Central memory CD4-positive, alpha-beta T cell (primary cell): ENCODE measurements around the gene BAZ1A.
A peak's percentile ranks its signal among the peaks of the same experiment; 100 is the strongest.
"Not testable (repeated sequence)": the region's sequence is repeated elsewhere in the genome, so short reads cannot be mapped to it uniquely, and the experiment has no call there.

Experiments used
- DNase-seq: peaks from one replicate; pipeline ENCODE4 v3.0.0; 2022

BAZ1A gene

DNA sequence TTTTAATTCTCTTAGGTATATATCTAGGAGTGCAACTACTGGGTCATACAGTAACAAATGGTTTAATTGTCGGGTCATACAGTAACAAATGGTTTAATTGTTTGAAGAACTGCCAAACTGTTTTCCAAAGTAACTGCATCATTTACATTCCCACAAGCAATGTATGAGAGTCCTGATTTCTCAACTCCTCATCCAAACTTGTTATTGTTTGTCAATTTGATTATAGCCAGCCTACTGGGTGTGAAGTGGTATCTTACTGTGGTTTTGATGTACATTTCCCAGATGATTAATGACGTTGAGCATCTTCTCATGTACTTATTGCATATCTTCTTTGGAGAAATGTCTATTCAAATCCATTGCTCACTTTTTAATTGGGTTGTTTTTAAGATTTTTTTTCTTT lies 93.1 kb downstream of the BAZ1A start:
- DNase-seq = no peak

DNA sequence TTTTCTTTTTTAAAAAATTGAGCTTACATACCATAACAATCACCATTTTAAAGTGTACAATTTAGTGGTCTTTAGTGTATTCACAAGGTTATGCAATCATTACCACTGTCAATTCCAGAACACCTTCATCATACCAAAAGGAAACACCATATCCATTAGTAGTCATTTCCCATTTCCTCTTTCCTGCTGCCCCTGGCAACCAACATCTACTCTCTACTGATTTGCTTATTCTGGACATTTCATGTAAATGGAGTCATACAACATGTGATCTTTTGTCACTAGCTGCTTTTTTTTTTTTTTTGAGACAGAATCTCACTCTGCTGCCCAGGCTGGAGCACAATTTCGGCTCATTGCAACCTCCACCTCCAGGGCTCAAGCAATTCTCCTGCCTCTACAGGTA lies 93.9 kb downstream of the BAZ1A start:
- DNase-seq = no peak

- DNase-seq = no peak
Measured at GRCh38 chr14:34780646-34781045, 94.5 kb downstream of the BAZ1A start.

GRCh38 chr14:34778744-34779143 lies 96.4 kb downstream of the BAZ1A start:
- DNase-seq = no peak

DNA sequence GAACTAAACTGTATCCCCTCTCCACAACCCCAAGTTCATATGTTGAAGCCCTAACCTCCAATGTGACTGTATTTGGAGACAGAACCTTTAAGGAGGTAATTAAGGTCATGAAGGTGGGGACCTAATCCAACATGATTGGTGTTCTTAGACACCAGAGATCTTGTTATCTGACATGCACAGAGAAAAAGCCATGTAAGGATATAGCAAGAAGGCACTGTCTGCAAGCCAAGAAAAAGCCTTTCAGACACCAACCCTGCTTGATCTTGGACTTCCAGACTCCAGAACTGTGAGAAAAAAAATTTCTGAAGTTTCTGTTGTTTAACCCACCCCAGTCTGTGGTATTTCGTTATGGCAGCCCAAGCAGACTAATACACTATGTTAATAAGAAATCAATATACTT lies 98.5 kb downstream of the BAZ1A start:
- no peak for DNase-seq

DNA sequence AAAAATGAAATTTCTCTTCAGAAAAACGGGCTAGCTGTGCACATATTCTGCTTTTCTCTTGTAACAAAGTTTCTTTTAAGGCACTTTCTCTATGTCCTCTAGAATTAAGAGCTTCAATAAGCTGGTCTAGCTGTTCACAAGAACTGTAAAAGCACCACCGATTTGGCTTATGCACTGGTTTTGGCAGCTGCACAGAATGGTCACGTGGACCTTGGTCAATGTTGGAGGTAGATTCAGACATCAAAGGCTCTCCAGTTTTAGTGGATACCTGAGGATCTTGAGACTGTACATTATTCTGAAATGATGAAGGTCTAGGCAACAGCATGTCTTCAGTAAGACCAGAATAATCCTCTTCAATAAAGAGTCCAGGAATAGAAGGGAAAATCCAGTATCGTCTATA lies 99.2 kb downstream of the BAZ1A start:
- DNase-seq = no peak

DNA sequence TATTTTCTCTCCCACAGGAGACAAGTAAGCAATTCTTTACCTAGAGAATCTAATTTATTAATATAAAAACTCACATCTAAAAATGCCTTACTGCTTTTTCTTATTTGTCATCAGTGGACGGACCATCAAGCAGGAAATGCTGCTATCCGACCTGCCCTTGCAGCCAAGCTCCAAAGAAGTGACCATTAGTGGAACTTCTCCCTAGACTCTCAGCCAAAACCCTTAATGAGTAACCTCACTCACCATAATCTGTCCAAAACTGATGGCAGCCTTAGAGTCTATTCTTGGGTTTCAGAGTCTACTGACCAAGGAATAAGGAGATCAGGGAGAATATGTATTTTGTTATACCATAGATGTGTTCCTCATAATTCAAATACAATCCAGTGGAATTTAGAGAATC lies 99.8 kb downstream of the BAZ1A start:
- no peak for DNase-seq

GRCh38 chr14:34770901-34771300 lies 104.3 kb downstream of the BAZ1A start:
- no peak for DNase-seq

DNA sequence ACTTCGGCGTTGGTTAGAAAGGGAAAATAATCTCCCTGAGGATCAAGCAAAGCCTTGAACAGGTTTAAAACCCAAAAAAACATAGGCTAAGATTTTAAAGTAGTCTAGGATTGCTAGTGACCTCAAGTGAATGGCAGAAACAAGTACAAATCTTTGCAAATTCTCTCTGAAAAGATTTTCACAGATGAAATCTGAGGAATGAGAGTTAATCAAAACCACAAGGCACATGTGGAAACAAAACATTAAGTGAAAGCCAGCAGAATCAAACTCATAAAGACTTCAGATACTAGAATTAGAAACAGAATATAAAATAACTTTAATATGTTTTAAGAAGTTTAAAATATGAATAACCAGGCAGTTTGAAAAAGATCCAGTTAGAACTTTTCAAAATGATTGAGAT lies 108.6 kb downstream of the BAZ1A start:
- DNase-seq = no peak

- DNase-seq = no peak
Measured at GRCh38 chr14:34766060-34766459, 109.1 kb downstream of the BAZ1A start.

DNA sequence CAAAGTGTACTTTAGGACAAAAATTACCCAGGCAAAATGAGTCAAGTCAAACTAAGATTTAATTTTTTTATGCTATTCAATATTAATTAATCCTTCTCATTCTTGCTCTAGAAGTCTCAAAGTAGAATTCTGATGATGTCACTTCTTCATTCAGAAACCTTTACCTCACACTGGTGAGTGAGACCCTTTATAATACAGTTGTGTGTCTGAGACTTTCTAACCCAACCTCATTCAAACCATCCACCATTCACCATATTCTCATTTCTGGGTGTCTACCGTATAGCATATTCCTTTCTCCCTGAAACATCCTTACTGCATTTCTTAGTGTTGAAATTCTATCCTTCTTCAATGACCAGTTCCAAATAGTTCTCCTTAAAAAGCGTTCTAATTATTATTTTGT lies 119.9 kb downstream of the BAZ1A start:
- no peak for DNase-seq

GRCh38 chr14:34754687-34755086 lies 120.5 kb downstream of the BAZ1A start:
- DNase-seq = no peak

- DNase-seq = no peak
Measured at GRCh38 chr14:34750670-34751069, 124.5 kb downstream of the BAZ1A start.

DNA sequence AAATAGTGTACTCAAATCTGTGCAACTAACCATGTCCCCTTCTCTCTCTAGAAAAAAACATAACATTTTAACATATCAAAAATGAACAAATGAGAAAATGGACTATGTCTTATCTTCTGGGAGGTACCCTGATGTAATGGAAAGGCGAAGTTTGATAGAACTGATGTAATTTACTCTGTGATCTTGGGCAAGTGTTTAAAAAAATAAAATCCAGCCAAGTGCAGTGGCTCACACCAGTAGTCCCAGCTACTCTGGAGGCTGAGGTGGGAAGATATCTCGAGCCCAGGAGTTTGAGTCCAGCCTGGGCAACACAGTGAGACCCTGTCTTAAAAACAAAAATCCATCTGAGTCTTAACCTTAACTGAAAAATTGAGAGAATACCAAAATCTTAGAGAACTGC lies 124.9 kb downstream of the BAZ1A start:
- DNase-seq = no peak

DNA sequence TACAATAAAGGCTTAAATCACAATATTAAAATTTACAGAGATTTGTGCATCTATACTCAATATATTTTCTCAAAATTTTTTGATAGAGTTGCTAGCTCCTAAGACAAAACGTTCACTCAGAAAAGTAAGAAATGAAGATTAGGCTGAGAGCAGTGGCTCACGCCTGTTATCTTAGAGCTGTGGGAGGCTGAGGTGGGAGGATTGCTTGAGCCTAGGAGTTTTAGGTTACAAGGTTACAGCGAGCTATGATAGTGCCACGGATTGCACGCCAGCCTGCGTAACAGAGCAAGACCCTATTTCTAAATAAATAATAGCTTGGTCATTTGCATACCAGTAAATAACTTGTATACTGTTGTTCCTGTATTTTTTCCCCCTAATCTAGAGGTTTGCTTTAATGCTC lies 125.8 kb downstream of the BAZ1A start:
- DNase-seq = no peak

DNA sequence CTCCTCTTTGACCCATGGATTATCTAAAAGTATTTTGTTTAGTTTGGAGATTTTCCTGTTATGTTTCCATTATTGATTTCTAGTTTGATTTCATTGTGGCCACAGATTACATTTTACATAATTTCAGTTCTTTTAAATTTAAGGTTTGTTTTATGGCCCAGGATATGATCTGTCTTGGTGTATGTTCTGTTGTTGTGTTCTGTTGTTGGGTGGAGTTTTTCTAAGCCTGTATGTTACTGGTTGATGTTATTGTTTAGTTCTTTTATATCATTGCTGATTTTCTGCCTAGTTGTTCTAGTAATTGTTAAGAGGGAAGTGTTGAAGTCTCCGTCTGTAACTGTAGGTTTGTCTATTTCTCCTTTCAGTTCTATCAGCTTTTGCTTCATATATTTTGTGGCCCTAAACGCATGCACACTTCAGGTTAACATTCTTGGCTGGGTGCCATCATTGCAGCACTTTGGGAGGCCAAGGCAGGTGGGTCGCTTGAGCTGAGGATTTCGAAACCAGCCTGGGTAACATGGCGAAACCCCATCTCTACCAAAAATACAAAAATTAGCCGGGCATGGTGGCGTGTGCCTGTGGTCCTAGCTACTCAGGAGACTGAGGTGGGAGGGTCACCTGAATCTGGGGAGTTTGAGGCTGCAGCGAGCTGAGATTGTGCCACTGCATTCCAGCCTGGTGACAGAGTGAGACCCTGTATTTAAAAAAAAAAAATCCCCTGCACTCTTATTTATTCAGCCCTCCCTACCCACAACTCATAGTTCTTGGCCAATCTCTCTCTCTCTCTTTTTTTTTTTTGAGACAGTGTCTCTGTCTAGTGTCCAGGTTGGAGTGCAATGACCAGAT lies 132.7 kb downstream of the BAZ1A start:
- DNase-seq = no peak

GRCh38 chr14:34741840-34742239 lies 133.3 kb downstream of the BAZ1A start:
- DNase-seq = peak; percentile 49

GRCh38 chr14:34740139-34740538 lies 135.0 kb downstream of the BAZ1A start:
- not testable (repeated sequence) for DNase-seq

- not testable (repeated sequence) for DNase-seq
Measured at GRCh38 chr14:34737079-34737478, 138.1 kb downstream of the BAZ1A start.

GRCh38 chr14:34733245-34733644 lies 141.9 kb downstream of the BAZ1A start:
- no peak for DNase-seq

- DNase-seq = no peak
Measured at GRCh38 chr14:34732802-34733201, 142.4 kb downstream of the BAZ1A start.

- DNase-seq = no peak
Measured at GRCh38 chr14:34723867-34724266, 151.3 kb downstream of the BAZ1A start.

DNA sequence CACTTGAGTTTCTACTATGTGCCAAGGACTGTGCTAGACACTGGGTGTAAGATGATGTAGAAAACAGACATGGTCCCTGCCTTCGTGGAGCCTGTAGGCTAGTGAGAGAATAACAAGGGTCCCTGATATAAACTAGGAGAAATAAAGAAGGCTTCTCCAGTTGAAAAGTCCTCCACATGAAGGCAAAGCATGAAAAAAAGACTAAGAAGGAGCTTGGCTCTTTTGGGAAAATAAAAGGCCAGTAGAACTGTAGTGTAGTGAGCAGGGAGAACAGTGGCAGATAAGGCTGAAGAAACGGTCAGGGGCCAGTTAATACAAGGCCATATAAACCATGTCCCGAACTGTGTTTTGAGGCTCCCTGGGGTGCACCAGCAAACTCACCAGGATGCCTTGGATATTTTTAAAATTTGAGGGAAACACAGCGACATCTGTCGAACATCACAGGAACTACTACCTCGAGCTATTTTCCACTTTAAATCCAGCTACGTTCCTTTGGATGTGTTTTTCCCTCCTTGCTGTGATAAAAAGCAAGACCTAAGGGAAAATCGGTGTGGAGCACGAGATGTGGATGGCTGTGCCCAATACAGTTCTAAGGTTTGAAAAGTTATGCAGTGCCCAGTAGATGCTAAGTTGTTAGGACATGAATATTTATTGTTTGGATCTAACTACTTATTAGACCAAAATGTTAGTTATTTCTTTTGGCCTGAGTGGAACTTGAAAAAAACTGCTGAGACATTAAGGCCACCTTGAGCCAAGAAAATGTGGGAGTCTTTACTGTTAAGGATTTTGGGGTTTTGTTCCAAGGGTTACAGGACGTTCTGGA lies 152.2 kb downstream of the BAZ1A start:
- peak; percentile 28 for DNase-seq

GRCh38 chr14:34721129-34721528 lies 154.0 kb downstream of the BAZ1A start:
- no peak for DNase-seq
